ENCODE measurements around the gene EPHB6.

The EPHB6 gene

DNA sequence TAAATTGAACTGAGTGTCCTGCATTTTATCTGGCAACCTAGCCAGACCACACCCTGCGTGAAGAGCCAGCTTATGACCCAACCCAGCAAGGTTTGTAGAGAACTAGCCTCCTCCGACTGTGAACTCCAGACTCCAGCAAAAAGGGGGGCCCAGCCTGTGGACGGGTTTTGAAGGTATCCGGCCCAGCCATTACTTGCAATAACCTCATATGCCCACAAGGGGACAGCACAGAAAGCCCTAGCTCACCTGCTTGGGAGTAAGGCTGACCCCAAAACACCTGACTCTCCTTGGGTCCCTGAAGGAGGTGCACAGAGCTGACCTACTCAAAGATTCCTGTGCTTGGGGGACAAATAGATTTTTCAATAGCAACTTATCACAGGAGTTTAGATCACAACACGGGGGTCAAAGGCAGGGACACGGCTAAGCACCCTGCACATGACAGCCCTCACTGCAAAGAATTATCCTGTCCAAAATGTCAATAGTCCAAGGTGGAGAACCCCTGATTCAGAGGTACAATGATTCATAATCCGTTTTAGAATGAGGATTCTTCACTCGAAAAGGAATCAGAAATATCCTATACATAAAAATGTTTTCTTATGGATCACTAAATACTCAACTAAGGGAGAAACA, 26.1 kb downstream of the EPHB6 start:
- no peak for DNase-seq

DNA sequence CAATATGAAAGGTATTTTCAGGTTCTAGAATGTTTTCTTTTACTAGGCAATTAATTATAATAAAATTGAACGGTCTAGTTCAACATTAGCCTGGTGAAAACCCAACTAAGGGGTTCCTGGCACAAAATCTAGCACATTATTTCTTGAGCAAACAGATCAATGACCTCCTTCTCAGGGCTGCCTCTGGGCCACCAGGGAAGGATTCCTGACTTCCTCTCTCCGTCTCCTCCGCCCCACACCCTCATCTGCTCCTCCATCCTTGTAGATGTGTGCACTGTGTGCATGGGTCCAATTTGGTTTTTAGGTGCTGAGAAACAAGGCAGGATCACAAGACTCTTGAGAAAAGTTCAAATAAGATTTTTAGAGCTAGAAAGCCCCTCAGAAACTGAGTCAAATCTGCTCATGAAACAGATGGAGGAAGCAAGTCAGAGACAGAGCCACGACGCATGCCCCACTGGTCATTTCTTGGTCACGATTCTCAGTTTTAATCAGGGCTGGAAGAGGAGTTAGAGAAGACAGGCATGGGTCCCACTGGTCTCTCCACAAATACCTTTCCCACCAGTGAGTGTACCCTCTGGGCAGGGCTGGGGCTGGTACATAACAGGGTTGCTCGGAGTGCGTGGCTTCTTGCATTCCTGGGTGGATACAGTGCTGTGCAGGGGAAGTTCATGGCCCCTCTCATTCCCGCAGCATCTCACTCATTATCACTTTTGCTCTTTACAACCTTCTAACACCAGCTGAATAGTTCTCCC, 26.9 kb downstream of the EPHB6 start:
- no peak for DNase-seq

GRCh38 chr7:142882338-142882678, 27.4 kb downstream of the EPHB6 start:
- no peak for DNase-seq

GRCh38 chr7:142883145-142883544, 28.3 kb downstream of the EPHB6 start:
- DNase-seq, result no peak

DNA sequence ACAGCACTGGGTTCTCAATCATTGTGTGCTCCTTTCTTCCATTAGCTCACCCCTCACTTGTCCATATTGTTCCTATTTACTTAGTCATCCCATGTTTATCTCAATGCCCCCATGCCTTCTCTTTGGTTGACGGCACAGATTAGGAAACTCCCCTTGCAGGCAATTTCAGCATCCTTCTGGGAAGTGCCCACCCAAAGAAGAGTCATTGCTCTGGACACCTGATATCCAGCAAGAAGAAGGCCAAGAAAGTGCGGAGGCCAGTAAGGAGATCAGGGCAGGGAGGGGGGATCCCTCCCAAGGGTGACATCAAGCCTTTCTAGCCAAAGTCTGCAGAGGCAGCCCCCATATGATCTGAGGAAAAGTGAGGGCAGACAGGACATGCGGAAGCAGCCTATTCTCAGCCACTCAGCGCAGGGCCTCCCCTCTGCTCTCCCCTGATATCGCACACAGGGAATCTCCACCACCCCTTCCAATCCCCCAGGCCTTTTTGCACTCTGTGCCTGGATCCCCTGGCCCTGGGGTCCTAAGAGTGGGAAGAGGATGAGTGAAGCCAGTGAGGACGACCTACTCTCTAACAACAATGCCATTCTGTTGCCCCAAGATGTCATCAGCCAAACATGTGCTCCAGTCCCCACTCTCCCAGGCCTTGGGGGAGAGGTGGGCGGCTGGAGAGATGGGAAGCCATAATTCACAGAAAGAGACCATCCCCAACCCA, 28.9 kb downstream of the EPHB6 start:
- no peak for DNase-seq

DNA sequence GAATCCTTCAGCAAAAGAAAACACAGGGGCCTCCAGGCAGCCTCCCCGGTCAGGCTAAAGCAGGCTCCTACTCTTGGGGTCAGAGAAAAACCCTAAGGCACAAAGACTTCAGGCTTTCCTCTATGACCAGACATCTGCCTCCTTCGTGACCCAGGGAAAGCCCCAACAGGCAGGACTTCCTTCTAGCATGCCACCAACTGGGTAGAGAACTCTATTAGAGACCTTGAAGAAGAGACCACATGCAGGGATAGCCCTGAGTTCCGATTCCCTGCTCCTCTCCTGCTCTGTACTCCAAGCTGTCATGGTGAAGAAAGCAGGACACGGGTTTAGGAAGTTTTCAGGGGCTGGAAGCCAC, 29.4 kb downstream of the EPHB6 start:
- no peak for DNase-seq

- DNase-seq, result no peak
Observed at GRCh38 chr7:142885311-142886230, 30.7 kb downstream of the EPHB6 start, which contains the start of gene TRPV6. TSS of gene TRPV6 (minus strand) at chr7:142885745.

DNA sequence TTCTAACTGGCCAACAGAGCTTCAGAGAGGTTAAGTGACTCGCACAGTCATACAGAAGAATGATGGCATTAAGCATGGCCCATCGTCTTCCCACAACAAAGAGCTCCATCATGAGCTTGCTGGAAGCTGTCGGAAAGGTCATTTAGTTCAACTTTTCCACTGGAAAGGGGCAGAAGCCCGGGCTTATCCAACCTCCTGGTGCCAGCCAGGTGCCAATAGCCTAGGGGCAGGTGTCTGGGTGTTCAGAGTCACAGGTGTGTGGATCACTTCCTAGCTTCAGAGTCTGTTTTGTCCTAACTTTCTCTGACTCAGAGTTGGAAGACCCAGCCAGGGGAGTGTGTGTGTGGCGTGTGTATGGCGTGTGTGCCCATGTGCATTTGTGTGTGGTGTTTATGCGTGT, 32.0 kb downstream of the EPHB6 start:
- no peak for DNase-seq

DNA sequence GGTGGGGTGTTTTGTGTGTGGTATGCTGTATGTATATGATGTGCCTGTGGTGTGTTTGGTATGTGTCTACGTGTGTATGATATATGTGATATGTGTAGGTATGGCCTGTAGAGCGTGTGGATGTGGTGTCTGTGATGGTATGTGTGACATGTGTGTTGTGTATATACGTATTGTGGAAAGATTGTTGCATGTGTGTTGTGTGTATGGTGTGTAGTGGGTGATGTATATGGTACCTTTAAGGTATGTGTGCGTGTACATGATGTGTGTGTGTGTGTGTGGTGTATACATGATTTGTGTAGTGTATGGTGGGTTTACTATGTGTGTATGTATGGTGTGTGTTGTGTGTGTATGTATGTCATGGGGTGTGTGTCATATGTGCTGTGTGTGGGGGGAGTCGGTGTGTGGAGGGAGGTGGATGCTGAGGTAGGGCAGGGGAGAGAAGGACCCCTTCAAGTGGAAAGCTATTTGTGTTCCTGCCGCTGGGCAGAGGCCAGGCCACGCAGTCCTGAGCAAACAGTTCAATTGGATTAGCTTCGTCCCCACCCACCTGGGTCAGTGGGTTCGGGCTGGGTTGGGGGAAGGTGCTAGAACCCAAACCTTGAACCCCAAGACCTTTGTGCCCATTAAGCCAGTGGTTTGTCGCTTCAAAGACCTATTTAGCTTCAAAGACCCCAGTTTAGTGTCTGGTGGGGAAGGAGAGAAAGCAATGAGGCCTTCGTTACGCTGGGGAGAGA, 32.6 kb downstream of the EPHB6 start:
- DNase-seq, result no peak

GRCh38 chr7:142889816-142890215, 34.9 kb downstream of the EPHB6 start:
- DNase-seq, result no peak

DNA sequence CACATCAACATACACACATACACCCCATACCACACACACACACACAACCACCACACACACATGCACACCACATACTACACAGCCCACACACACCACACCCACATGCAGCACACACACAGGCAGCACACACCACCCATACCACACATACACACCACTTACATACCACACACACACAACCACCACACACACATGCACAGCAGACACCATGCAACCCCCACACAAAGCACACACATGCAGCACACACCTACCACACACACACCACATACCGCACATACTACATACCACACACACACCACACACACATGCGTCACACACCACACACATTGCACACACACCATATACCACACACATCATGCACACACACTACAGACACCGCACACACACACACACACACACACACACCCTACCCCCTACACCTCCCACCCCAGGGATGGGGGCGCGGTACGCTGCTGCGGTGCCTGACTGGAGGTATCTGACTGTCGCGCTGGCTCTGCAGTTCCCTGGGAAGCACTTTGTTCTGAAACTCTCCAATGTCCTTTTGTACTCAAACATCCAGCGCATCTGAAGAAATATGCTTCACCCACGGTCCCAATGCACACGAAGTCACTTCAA, 36.1 kb downstream of the EPHB6 start:
- DNase-seq, result no peak

DNA sequence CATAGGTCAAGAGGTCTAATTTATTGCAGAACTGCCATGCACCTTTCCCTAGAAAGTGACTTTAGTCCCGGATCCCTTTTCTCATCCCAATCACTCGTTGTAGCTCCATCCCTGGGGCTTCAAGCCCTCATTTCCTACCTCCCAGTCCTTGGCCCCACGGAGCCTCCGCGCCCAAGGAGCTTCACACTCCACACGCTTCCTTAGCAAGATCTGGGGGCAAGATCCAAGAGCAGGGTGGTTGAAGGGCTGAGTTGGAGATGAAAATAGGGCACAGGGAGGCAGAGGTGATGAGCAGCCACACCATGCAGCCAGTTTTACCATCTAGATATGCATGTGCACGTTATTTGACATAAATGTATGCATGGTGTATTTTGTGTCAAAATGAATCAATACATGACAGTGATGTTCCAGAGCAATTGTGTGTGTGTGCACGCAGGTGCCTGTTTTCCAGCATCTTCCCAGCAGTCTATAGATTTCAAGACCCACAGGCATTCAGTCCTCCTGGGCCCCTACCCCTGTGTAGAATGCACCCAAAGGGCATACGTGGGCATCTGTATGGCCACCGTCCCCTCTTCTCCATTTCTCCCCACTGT, 36.7 kb downstream of the EPHB6 start:
- no peak for DNase-seq

DNA sequence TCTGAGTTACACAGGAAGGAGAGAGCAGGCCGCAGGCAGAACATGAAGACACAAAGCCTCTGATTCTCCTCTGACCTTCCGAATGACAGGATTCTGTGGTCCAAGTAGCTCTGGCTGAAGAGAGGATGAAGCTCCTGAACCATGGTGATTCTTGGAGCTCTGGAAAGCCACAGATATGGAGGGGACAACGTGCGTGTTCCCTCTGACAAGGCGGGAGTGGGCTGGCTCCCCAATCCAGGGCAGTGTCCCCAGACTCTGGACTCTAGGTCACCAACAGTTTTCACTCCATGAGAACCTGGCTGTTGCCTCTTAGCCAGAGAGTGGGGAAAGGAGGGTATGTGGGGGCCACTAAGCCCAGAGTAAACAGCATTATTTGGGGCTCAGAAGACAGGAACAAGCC, 38.1 kb downstream of the EPHB6 start:
- no peak for DNase-seq

GRCh38 chr7:142894112-142894984, 39.5 kb downstream of the EPHB6 start:
- DNase-seq, result no peak

DNA sequence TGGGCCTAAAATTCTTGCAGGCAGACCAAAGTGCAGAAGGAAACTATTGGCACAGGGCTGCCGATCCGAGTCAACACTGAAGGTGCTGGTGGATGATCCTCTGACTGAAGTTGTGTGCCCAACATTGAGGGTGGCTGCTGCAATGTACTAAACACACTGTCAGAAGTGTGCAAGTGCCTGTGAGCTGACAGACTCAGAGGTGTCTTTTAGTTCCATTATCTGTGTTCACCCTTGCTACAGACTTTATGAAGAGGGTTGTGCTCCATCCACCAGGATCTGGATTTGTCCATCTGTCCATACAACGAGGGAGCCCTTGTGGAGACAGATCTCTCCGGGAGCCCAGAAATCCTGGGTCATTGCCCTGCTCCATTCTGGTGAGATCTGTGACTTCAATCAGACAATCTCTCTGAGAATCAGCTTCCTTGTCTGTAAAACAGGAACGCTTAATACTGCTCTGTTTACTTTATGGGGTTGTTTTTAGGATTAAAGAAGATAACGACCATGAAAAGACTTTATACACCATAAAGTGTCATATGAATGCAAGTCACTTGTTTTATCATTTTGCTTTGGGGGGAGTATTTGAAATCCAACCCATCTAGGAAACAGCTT, 40.2 kb downstream of the EPHB6 start:
- DNase-seq, result no peak

DNA sequence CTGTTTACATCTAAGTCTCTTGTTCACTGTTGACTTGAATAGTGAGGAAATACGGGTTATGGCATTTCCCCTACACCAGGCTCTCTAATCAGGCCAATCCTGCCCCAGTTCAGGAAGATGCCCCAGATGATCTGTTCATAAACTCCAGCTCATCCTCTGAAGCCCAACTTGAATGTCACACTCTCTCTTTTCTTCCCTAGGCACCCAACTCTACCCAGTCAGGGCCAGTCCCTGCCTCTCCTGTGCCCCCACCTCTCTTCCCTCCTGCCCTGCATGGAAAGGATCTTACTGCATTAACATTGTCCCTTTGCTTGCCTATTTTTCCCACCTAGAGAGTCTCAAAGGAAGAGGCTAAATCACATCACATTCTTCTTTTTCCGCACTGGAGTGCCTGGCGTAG, 41.3 kb downstream of the EPHB6 start:
- DNase-seq, result no peak

GRCh38 chr7:142896741-142897379, 42.0 kb downstream of the EPHB6 start:
- DNase-seq, result no peak

DNA sequence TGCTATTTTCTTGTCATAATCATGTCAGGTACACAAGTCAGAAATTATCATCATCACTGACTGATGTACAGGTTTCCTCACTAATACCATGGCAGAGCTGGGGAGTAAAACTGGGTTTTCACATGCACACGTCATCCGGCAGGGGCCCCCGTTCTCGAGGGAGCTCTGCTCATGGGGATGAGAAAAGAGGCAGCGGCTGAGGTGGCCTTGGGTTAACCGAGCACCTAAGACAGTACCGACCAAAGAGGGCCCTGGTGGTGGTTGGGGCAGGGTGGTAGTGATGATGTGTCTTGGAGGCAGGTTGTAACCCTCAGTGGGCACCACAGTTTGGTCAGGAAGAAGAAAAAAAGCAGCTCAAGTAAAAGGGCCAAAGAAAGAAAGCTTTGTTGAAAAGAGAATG, 42.8 kb downstream of the EPHB6 start:
- DNase-seq, result no peak

DNA sequence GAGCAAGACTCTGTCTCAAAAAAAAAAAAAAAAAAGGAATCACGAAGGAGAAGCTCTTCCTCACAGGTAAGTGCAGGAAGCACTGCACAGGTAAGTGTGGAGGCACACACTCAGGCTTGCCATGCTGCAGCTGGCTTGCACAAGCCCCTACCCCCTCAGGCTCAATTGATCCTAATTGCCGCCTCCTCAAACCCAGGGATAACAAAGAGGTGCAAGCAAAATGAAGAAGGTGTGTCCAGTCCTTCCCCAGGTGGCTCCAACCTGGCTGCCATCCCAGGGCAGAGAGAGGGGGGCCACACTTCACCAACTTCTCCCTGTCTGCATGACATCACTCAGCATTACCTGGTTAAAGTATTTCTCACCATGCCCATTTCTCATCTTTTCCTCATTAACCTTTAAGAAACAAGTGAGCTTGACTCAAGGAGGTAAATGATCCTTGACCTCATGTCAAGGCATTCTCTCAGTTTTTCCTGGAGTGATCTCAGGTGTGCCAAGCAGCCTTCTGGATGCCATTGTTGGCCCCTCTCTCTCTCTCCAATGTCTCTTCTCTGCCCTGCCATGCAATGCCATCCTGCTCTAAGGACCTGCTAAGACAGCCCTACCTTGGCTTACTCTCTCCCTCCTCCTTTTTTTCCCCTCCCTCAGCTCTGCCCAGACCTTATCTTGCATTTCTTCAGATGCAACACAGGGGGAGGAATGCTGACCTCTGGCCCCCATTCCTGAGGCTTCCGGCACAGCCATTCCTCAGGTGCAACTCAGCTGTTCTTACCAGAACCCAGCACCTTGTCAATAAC, 43.7 kb downstream of the EPHB6 start:
- no peak for DNase-seq
